ENCODE measurements around the gene YEATS4. TPM values are rescaled to one million over a fixed set of nuclear protein-coding genes. Genes with fewer than 3 reads are reported as not detected.

The YEATS4 gene
- total and polyA plus RNA-seq, 4 donors, result 9.9 to 23.8 (median 15.5) TPM

GRCh38 chr12:69329669-69330428 lies 29.7 kb upstream of the YEATS4 start:
- H3K27ac ChIP-seq (ENCODE audit: low read depth in 1 of 2, low read length in 2 of 2), result peak overlapping the region; percentile 65 to 88
- peak overlapping the region; percentile 51 to 70 (median 69) for H3K4me3 ChIP-seq (ENCODE audit: low read depth in 1 of 3, low read length in 3 of 3)
- no peaks in the 10 kb centered on the region for H3K9me3 ChIP-seq (ENCODE audit: control insufficient read depth in 4 of 4, low read length in 3 of 4)
- no peaks in the 10 kb centered on the region for H3K36me3 ChIP-seq (ENCODE audit: control insufficient read depth in 4 of 4, insufficient read depth in 3 of 4, low read depth in 1 of 4, low read length in 3 of 4)
- TF ChIP-seq MAX (IDR thresholded peaks at IDR 0.05) (no peak), NR2F2 (IDR thresholded peaks at IDR 0.05) (no peak), JUND (IDR thresholded peaks at IDR 0.05) (no peak), ZBTB33 (IDR thresholded peaks at IDR 0.05) (no peak), RXRA (IDR thresholded peaks at IDR 0.05) (no peak)
- 23% methylated on average over 8 of the region's 8 CpGs for WGBS
- peak overlapping the region; percentile 83 to 86 for H3K9ac ChIP-seq (ENCODE audit: low read depth in 1 of 2, low read length in 2 of 2)
- no peaks in the 10 kb centered on the region for H3K27me3 ChIP-seq (ENCODE audit: control insufficient read depth in 4 of 4, insufficient read depth in 4 of 4, low read length in 3 of 4)
- no peak for DNase-seq (ENCODE audit: low spot score)
- peaks cover 0 to 40% (median 14%) of the 10 kb centered on the region in 4 donors for H3K4me1 ChIP-seq (ENCODE audit: control insufficient read depth in 4 of 4, insufficient read depth in 4 of 4, low read length in 3 of 4)

GRCh38 chr12:69330475-69331473 lies 28.8 kb upstream of the YEATS4 start:
- H3K4me1 ChIP-seq (ENCODE audit: control insufficient read depth in 4 of 4, insufficient read depth in 4 of 4, low read length in 3 of 4), result peaks cover 0 to 37% (median 14%) of the 10 kb centered on the region in 4 donors
- no peaks in the 10 kb centered on the region for H3K27me3 ChIP-seq (ENCODE audit: control insufficient read depth in 4 of 4, insufficient read depth in 4 of 4, low read length in 3 of 4)
- WGBS, result 2% methylated on average over 18 of the region's 18 CpGs
- H3K27ac ChIP-seq (ENCODE audit: low read depth in 1 of 2, low read length in 2 of 2), result peak overlapping the region; percentile 65 to 88
- H3K9me3 ChIP-seq (ENCODE audit: control insufficient read depth in 4 of 4, low read length in 3 of 4), result no peaks in the 10 kb centered on the region
- no peak for TF ChIP-seq MAX (IDR thresholded peaks at IDR 0.05)
- TF ChIP-seq RXRA (IDR thresholded peaks at IDR 0.05), result peak; percentile 64 to 71
- peak in 1 of 2 donors; percentile 17 for TF ChIP-seq JUND (IDR thresholded peaks at IDR 0.05)
- peak; percentile 70 to 78 for TF ChIP-seq HNF4A (conservative IDR thresholded peaks at IDR 0.05)
- no peak for TF ChIP-seq CTCF (IDR thresholded peaks at IDR 0.05; ENCODE audit: low read depth, low read length, missing input control)
- TF ChIP-seq TAF1 (conservative IDR thresholded peaks at IDR 0.05), result no peak
- no peak for TF ChIP-seq REST (IDR thresholded peaks at IDR 0.05)
- no peak for TF ChIP-seq EGR1 (IDR thresholded peaks at IDR 0.05; ENCODE audit: low read depth in 2 of 2)
- TF ChIP-seq FOXA1 (IDR thresholded peaks at IDR 0.05), result no peak
- no peak for TF ChIP-seq NR2F2 (IDR thresholded peaks at IDR 0.05)
- no peak for TF ChIP-seq RAD21 (IDR thresholded peaks at IDR 0.05)
- no peak for TF ChIP-seq ATF3 (IDR thresholded peaks at IDR 0.05)
- TF ChIP-seq SP1 (IDR thresholded peaks at IDR 0.05), result peak; percentile 63
- TF ChIP-seq FOXA2 (IDR thresholded peaks at IDR 0.05), result no peak
- peak; percentile 66 for TF ChIP-seq YY1 (IDR thresholded peaks at IDR 0.05)
- no peak for TF ChIP-seq GABPA (IDR thresholded peaks at IDR 0.05 in 1 of 2, conservative IDR thresholded peaks at IDR 0.05 in 1 of 2)
- no peak for TF ChIP-seq ZBTB33 (IDR thresholded peaks at IDR 0.05)
- TF ChIP-seq HNF4G (IDR thresholded peaks at IDR 0.05), result peak; percentile 35
- peak overlapping the region; percentile 83 to 86 for H3K9ac ChIP-seq (ENCODE audit: low read depth in 1 of 2, low read length in 2 of 2)
- DNase-seq (ENCODE audit: low spot score), result peak; percentile 46
- H3K4me3 ChIP-seq (ENCODE audit: low read depth in 1 of 3, low read length in 3 of 3), result peak overlapping the region; percentile 51 to 70 (median 69)
- no peaks in the 10 kb centered on the region for H3K36me3 ChIP-seq (ENCODE audit: control insufficient read depth in 4 of 4, insufficient read depth in 3 of 4, low read depth in 1 of 4, low read length in 3 of 4)

All from liver (tissue), 9 donors.